ENCODE measurements around the gene EIF3L. TPM values are rescaled to one million over a fixed set of nuclear protein-coding genes. Genes with fewer than 3 reads are reported as not detected.

Gene EIF3L
- total RNA-seq, 1 experiment from 2014 or later = 582 TPM

DNA sequence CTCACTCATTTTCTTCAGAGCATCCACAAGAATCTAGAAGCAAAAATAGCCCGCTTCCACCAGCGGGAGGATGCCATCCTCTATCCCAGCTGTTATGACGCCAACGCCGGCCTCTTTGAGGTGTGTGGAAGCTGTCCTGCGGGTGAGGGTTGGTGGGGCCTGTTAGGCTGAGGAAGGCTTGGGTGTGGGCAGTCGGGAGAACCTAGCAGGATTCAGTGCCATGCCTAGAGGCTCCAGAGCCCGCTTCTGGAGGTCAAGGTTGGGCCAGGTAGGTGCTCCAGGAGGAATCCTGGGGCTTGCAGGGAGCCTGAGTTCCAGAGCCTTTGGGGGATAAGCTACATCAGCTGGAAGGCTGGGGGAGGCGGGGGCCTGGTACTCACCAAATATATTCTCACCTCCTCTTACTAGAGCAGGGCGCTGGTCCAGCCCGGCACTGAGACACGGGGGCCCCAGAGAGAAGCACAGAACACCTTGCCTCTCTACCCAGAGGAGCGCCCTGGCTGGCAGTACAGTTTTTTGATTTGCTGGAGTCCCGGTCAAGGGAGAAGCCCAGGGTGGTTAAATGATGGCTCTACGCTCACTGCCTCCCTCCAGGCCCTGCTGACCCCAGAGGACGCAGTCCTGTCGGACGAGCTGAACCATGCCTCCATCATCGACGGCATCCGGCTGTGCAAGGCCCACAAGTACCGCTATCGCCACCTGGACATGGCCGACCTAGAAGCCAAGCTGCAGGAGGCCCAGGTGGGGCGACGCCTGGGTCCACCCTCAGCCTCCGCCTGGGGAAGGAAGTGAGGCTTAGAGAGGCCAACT is 36.1 kb upstream of the EIF3L start:
- H4K20me1 ChIP-seq (ENCODE audit: insufficient read depth) = no peaks in the 10 kb centered on the region
- H3K27me3 ChIP-seq (ENCODE audit: insufficient read depth, low read depth) = no peaks in the 10 kb centered on the region
- H3K4me2 ChIP-seq = no peak overlapping the region
- no peaks in the 10 kb centered on the region for H3K9me2 ChIP-seq (ENCODE audit: insufficient read depth)
- POLR2A ChIA-PET (ENCODE audit: unreplicated experiment) = interaction anchor here (0.5 kb wide), 1 partner anchor 50 kb away, joined by 3 read pairs; no protein-coding TSS in a partner anchor
- BruUV-seq (replicated peaks) = no TSS peak
- H3K36me3 ChIP-seq (ENCODE audit: low read depth) = no peaks in the 10 kb centered on the region
- H3K27ac ChIP-seq = no peak overlapping the region
- H2AFZ ChIP-seq = no peak overlapping the region
- DNase-seq = no peak
- intact Hi-C loops (cut with micrococcal nuclease; ENCODE audit: unreplicated experiment) = no loop called here
- H3K4me3 ChIP-seq = no peak overlapping the region
- H3K79me2 ChIP-seq (ENCODE audit: low read depth) = peaks cover 6% of the 10 kb centered on the region; the same call in 1 of the 2 replicates
- peaks cover 9% of the 10 kb centered on the region for H3K4me1 ChIP-seq (replicated peaks; ENCODE audit: insufficient read depth)
- H3F3A ChIP-seq (ENCODE audit: insufficient read depth, low read depth) = peaks cover 7% of the 10 kb centered on the region
- CTCF ChIA-PET = no interaction called here
- H3K9me3 ChIP-seq (ENCODE audit: insufficient read depth, low read depth) = no peaks in the 10 kb centered on the region
- no peak for TF ChIP-seq EZH2 (IDR thresholded peaks at IDR 0.05; ENCODE audit: low read depth)
- TF ChIP-seq, protein P1, sequence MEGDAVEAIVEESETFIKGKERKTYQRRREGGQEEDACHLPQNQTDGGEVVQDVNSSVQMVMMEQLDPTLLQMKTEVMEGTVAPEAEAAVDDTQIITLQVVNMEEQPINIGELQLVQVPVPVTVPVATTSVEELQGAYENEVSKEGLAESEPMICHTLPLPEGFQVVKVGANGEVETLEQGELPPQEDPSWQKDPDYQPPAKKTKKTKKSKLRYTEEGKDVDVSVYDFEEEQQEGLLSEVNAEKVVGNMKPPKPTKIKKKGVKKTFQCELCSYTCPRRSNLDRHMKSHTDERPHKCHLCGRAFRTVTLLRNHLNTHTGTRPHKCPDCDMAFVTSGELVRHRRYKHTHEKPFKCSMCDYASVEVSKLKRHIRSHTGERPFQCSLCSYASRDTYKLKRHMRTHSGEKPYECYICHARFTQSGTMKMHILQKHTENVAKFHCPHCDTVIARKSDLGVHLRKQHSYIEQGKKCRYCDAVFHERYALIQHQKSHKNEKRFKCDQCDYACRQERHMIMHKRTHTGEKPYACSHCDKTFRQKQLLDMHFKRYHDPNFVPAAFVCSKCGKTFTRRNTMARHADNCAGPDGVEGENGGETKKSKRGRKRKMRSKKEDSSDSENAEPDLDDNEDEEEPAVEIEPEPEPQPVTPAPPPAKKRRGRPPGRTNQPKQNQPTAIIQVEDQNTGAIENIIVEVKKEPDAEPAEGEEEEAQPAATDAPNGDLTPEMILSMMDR (conservative IDR thresholded peaks at IDR 0.05) = no peak

DNA sequence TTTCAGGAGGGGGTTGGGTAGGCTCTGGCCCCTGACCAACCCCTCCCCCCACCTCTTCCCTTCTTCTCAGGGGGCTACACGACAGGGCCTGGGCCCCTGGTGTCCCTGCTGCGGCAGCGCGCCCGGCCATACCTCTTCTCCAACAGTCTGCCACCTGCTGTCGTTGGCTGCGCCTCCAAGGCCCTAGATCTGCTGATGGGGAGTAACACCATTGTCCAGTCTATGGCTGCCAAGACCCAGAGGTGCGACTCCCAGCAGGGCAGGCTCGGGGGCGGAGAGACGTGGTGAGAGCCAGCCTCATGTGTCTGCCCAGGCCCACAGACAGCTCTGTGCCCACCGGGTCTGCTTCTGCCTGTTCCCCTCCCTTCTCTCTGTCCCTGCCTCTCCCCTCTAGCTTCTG is 33.6 kb upstream of the EIF3L start:
- no peaks in the 10 kb centered on the region for H3K27me3 ChIP-seq (ENCODE audit: insufficient read depth, low read depth)
- no peak for DNase-seq
- ChIA-PET POLR2A (ENCODE audit: unreplicated experiment) (interaction anchor here (0.6 to 0.7 kb wide), 2 partner anchors 8 to 11 kb away, joined by 3 to 6 read pairs; a partner anchor contains a TSS), CTCF (no interaction called here)
- no peaks in the 10 kb centered on the region for H3K36me3 ChIP-seq (ENCODE audit: low read depth)
- no peak for TF ChIP-seq EZH2 (IDR thresholded peaks at IDR 0.05; ENCODE audit: low read depth)
- TF ChIP-seq, protein P1 (conservative IDR thresholded peaks at IDR 0.05) = no peak
- H3K27ac ChIP-seq = no peak overlapping the region
- H3F3A ChIP-seq (ENCODE audit: insufficient read depth, low read depth) = no peaks in the 10 kb centered on the region; the same call in none of the 2 replicates
- H3K4me3 ChIP-seq = no peak overlapping the region
- H3K79me2 ChIP-seq (ENCODE audit: low read depth) = no peaks in the 10 kb centered on the region
- H3K9me2 ChIP-seq (ENCODE audit: insufficient read depth) = no peaks in the 10 kb centered on the region
- H4K20me1 ChIP-seq (ENCODE audit: insufficient read depth) = no peaks in the 10 kb centered on the region
- intact Hi-C loops (cut with micrococcal nuclease; ENCODE audit: unreplicated experiment) = loop anchor here (5.0 kb wide), 1 partner anchor 227 kb away; no protein-coding TSS in a partner anchor
- H2AFZ ChIP-seq = no peak overlapping the region
- H3K4me2 ChIP-seq = no peak overlapping the region
- H3K9me3 ChIP-seq (ENCODE audit: insufficient read depth, low read depth) = no peaks in the 10 kb centered on the region
- H3K4me1 ChIP-seq (replicated peaks; ENCODE audit: insufficient read depth) = peaks cover 5% of the 10 kb centered on the region
- BruUV-seq (replicated peaks) = no TSS peak

DNA sequence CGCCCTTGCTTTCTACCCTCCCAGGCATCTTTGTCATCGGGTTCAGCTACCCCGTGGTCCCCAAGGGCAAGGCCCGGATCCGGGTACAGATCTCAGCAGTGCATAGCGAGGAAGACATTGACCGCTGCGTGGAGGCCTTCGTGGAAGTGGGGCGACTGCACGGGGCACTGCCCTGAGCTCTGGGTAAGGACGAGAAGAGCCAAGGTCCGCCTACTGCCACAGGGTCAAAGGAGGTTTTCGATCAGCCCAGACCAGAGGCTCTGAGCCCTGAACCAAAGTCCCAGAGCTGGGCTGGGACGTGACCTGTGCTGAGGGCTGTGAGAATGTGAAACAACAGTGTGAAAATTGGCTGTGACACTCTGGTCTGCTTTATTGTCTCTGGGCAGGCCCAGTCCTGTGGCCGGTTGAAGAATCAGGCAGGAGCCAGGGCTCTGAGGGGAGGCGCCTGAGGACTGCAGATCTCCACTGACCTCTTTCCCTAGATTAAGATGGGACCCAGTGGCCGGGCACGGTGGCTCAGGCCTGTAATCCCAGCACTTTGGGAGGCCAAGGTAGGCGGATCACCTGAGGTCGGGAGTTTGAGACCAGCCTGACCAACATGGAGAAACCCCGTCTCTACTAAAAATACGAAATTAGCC is 32.6 kb upstream of the EIF3L start:
- no peaks in the 10 kb centered on the region for H4K20me1 ChIP-seq (ENCODE audit: insufficient read depth)
- no peak overlapping the region for H3K4me2 ChIP-seq
- intact Hi-C loops (cut with micrococcal nuclease; ENCODE audit: unreplicated experiment) = loop anchor here (1.0 to 5.0 kb wide), 4 partner anchors 47 to 226 kb away; no protein-coding TSS in a partner anchor
- H3K27ac ChIP-seq = no peak overlapping the region
- H3K9me2 ChIP-seq (ENCODE audit: insufficient read depth) = no peaks in the 10 kb centered on the region
- H3K36me3 ChIP-seq (ENCODE audit: low read depth) = no peaks in the 10 kb centered on the region
- H3K4me1 ChIP-seq (replicated peaks; ENCODE audit: insufficient read depth) = peaks cover 5% of the 10 kb centered on the region
- H3K79me2 ChIP-seq (ENCODE audit: low read depth) = no peaks in the 10 kb centered on the region
- POLR2A ChIA-PET (ENCODE audit: unreplicated experiment) = no interaction called here
- no peaks in the 10 kb centered on the region for H3K9me3 ChIP-seq (ENCODE audit: insufficient read depth, low read depth)
- DNase-seq = no peak
- BruUV-seq (replicated peaks) = no TSS peak
- TF ChIP-seq, protein P1 (conservative IDR thresholded peaks at IDR 0.05) = no peak
- no peak for TF ChIP-seq EZH2 (IDR thresholded peaks at IDR 0.05; ENCODE audit: low read depth)
- H3K27me3 ChIP-seq (ENCODE audit: insufficient read depth, low read depth) = no peaks in the 10 kb centered on the region
- no peak overlapping the region for H3K4me3 ChIP-seq
- no peak overlapping the region for H2AFZ ChIP-seq
- H3F3A ChIP-seq (ENCODE audit: insufficient read depth, low read depth) = no peaks in the 10 kb centered on the region; the same call in none of the 2 replicates
- CTCF ChIA-PET = interaction anchor here (1.9 to 3.2 kb wide), 2 partner anchors 27 to 46 kb away, joined by 5 to 22 read pairs; partner anchors contain the start of gene ANKRD54

All from PC-9 (cell line).